ENCODE data around the gene RARA.
"Not testable (repeated sequence)": the region's sequence is repeated elsewhere in the genome, so short reads cannot be mapped to it uniquely, and the experiment has no call there.

The RARA gene

DNA sequence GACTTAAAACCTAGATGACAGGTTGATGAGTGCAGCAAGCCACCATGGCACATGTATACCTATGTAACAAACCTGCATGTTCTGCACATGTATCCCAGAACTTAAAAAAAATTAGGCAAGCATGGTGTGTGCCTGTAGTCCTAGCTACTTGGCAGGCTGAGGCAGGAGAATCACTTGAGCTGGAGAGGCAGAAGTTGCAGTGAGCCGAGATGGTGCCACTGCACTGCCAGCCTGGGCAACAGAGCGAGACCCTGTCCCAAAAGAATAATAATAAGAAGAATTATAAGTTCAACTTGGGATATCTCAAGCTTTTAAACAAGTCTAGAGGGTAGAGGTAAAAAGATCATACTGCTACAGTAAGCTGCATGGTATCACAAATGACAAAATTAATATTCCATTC is 11.5 kb upstream of the RARA start:
- TF ChIP-seq, protein P1, sequence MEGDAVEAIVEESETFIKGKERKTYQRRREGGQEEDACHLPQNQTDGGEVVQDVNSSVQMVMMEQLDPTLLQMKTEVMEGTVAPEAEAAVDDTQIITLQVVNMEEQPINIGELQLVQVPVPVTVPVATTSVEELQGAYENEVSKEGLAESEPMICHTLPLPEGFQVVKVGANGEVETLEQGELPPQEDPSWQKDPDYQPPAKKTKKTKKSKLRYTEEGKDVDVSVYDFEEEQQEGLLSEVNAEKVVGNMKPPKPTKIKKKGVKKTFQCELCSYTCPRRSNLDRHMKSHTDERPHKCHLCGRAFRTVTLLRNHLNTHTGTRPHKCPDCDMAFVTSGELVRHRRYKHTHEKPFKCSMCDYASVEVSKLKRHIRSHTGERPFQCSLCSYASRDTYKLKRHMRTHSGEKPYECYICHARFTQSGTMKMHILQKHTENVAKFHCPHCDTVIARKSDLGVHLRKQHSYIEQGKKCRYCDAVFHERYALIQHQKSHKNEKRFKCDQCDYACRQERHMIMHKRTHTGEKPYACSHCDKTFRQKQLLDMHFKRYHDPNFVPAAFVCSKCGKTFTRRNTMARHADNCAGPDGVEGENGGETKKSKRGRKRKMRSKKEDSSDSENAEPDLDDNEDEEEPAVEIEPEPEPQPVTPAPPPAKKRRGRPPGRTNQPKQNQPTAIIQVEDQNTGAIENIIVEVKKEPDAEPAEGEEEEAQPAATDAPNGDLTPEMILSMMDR (IDR thresholded peaks at IDR 0.05; ENCODE audit: low read depth, low read length): no peak
- no peak overlapping the region for H3K4me3 ChIP-seq (ENCODE audit: low read depth, low read length)

DNA sequence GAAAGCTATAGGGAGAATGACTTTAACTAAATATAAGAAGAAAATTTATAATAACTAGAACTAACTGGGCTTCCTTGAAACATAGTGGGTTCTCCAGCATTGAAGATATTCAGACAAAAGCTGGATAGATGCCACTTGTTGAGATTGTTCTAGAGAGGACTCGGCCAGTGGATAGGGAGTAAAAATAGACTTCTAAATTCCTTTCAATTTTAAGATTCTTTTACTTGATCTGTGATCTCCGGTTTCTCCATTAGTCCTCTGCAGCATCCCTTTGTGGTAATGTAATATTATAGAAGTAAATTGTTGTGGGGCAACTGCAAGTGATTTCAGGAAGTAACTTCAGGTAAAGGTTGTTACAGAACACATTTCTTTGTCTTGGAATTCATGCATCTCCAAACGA is 10.3 kb upstream of the RARA start:
- no peak overlapping the region for H3K4me3 ChIP-seq (ENCODE audit: low read depth, low read length)
- TF ChIP-seq, protein P1 (IDR thresholded peaks at IDR 0.05; ENCODE audit: low read depth, low read length): no peak

DNA sequence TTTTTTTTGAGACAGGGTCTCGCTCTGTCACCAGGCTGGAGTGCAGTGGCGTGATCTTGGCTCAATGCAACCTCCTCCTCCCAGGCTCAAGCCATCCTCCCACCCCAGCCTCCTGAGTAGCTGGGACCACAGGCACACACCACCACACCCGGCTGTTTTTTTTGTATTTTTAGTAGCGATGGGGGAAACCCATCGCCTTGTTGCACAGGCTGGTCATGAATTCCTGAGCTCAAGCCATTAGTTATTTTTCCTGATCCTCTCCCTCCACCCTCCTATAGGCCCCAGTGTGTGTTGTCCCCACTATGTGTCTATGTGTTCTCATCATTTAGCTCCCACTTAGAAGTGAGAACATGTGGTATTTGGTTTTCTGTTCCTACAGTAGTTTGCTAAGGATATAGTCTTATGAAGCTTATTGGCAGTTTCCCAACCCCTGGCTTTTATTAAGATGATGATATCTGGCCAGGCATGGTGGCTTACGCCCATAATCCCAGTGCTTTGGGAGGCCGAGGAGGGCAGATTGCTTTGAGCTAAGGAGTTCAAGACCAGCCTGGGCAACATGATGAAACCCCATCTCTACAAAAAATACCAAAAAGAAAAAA is 9.7 kb upstream of the RARA start:
- H3K4me3 ChIP-seq (ENCODE audit: low read depth, low read length): not testable (repeated sequence)

DNA sequence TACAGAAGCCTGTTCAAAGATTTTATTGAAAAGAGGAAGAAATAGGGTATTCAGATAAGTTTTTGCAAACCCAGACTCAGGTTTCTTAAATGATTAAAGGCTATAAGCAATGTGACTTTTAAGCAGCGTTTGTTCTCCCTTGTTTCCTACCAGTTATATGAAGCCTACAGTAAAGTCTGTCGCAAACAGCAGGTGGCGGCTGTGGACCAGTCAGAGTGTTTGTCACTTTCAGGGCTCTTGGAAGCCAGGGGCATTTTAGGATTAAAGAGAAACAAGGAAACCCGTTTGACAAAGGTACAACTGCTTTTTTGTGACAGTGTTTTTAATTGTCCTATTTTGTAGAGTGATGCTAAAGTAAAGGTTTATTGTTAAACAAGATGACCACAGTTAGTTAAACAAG is 7.7 kb upstream of the RARA start:
- H3K4me3 ChIP-seq (ENCODE audit: low read depth, low read length): no peak overlapping the region
- TF ChIP-seq, protein P1 (IDR thresholded peaks at IDR 0.05; ENCODE audit: low read depth, low read length): no peak

DNA sequence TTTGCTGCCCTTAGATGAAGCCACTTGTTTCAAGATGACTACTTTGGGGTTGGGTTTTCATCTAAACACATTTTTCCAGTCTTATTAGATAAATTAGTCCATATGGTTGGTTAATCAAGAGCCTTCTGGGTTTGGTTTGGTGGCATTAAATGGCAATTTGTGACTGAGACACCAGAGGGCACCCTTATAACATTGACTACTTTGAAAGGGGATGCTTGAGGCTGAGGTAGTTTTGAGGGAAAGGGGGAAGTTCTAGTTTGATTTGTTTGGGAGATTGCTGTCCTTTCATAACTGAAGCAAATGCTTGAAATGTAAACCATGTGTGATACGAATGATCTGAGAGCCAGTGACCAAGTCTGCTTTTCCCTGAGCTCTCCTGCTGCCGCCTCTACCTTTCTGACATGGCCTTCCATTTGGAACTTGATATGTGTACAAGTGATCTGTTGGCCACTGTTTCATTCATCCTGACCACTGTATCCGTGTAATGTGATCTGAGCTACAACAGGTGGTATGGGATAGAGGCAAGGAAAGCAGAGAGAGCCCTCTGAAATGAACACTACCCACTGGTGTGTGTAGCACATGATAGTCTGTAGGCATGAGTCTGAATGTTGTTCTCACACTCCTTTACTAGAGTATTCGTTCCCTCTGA is 5.8 kb upstream of the RARA start:
- TF ChIP-seq, protein P1 (IDR thresholded peaks at IDR 0.05; ENCODE audit: low read depth, low read length): peak; percentile 40; the same call in 1 of the 2 replicates
- H3K4me3 ChIP-seq (ENCODE audit: low read depth, low read length): no peak overlapping the region

DNA sequence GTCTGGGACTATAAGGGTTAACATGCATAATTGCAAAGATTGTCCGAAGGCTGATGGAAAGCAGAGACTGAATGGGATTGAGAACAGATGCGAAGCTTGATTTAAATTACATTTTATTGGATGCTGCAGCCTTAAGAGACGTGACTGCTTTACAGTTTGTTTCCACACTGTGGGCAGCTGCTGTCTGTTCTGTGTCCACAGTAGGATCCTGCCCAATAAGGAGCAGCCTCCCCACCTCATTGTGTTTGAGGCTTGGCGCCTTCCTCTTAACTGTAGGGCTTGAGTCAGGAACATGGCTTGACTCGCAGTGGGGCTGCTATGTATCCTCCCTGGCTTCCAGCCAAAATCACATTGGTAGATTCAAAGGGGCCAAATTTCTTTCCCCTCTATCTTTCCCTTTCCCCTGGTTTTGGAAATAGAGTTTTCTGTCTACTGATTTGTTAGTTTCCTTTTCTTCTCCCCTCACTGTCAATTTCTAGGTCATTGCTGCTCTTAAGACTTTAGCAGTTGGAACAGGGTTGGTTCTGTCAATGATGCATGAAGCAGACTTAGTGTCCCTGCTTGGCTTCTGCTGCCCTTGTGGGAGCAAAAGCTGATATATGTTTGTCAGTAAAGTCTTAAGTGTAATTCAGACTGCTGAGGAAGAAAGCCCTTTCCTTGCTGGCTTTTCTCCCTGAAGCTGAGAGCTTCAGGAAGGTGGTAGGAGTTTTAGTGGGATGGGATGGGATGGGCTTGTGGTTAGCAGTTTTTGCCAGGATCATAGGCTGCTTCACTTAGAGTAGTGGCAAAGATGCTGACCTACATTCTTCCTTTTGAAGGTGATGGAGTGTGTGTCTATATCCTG is 5.0 kb upstream of the RARA start:
- TF ChIP-seq, protein P1 (IDR thresholded peaks at IDR 0.05; ENCODE audit: low read depth, low read length): no peak
- no peak overlapping the region for H3K4me3 ChIP-seq (ENCODE audit: low read depth, low read length)

DNA sequence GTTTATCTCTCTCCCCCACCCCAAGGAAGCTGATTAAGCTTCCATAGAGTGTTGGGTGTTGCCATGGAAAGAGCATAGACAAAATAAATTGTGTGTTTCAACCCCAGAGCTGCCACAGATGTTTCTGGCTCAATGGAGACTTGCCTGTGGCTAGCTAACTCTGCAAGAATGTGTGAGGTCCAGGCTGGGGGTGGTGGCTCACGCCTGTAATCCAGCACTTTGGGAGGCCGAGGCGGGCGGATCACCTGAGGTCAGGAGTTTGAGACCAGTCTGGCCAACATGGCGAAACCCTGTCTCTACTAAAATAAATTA is 4.5 kb upstream of the RARA start:
- H3K4me3 ChIP-seq (ENCODE audit: low read depth, low read length): not testable (repeated sequence)

DNA sequence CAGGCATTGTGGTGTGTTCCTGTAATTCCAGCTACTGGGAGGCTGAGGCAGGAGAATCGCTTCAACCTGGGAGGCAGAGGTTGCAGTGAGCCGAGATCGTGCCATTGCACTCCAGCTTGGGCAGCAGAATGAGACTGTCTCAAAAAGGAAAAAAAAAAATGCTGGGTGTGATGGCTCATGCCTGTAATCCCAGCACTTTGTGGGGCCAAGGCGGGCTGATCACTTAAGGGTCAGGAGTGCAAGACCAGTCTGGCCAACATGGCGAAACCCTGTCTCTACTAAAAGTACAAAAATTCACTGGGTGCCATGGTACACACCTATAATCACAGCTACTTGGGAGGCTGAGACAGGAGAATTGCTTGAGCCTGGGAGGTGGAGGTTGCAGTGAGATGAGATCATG is 4.1 kb upstream of the RARA start:
- not testable (repeated sequence) for H3K4me3 ChIP-seq (ENCODE audit: low read depth, low read length)

DNA sequence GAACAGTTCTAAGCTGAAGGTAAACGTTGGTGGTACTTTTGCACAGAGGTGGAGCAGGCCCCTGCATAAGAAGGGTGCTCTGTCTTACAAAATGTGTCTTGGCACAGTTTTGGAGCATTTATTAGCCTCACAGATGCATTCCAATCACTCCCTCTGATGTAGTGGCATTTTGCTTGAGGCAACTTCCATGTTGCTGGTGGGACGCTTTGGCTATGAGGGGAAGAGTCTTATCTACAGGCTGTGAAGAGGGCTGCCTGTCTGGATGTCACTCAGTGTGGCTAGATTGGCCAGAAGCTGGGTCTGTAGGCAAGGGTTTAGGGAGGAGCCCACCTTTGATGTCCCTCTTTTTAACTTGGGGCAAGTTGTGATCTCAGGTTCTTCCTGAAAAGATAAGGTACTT is 2.6 kb upstream of the RARA start:
- TF ChIP-seq, protein P1 (IDR thresholded peaks at IDR 0.05; ENCODE audit: low read depth, low read length): no peak
- no peak overlapping the region for H3K4me3 ChIP-seq (ENCODE audit: low read depth, low read length)

All from WI38 (cell line).